Stimulated activated naive CD4-positive, alpha-beta T cell treated with Interleukin-2 at 50 U/mL for 16 hours (primary cell): ENCODE measurements around the gene AQP6.

ENCODE experiments used
- DNase-seq: peaks from one replicate; lab custom pipeline; 2025; lab: John Stamatoyannopoulos, UW

AQP6 gene

GRCh38 chr12:49990273-49990672, 17.5 kb downstream of the AQP6 start:
- DNase-seq, result no peak

GRCh38 chr12:49998453-49998852, 25.7 kb downstream of the AQP6 start:
- no peak for DNase-seq

- no peak for DNase-seq
These were observed 30.8 kb downstream of the AQP6 start for GRCh38 chr12:50003595-50003994.

GRCh38 chr12:50004696-50005095, 31.9 kb downstream of the AQP6 start:
- no peak for DNase-seq

GRCh38 chr12:50005175-50005574, 32.4 kb downstream of the AQP6 start:
- DNase-seq, result no peak

GRCh38 chr12:50006280-50006679, 33.5 kb downstream of the AQP6 start:
- no peak for DNase-seq

- no peak for DNase-seq
These were observed 34.2 kb downstream of the AQP6 start for GRCh38 chr12:50006754-50007442.

- DNase-seq, result no peak
These were observed 40.8 kb downstream of the AQP6 start for GRCh38 chr12:50013361-50014147.

- DNase-seq, result no peak
These were observed 41.6 kb downstream of the AQP6 start for GRCh38 chr12:50014342-50014741.

- no peak for DNase-seq
These were observed 44.0 kb downstream of the AQP6 start for GRCh38 chr12:50016501-50017475.

GRCh38 chr12:50017641-50018040, 44.9 kb downstream of the AQP6 start:
- DNase-seq, result no peak

- no peak for DNase-seq
These were observed 45.4 kb downstream of the AQP6 start for GRCh38 chr12:50018154-50018553.

- no peak for DNase-seq
These were observed 46.2 kb downstream of the AQP6 start for GRCh38 chr12:50018968-50019367.

GRCh38 chr12:50019524-50019923, 46.8 kb downstream of the AQP6 start:
- DNase-seq, result no peak

- DNase-seq, result no peak
These were observed 48.3 kb downstream of the AQP6 start for GRCh38 chr12:50021031-50021430.

GRCh38 chr12:50022903-50023302, 50.2 kb downstream of the AQP6 start:
- no peak for DNase-seq

GRCh38 chr12:50024227-50024626, 51.5 kb downstream of the AQP6 start:
- no peak for DNase-seq

- no peak for DNase-seq
These were observed 52.0 kb downstream of the AQP6 start for GRCh38 chr12:50024805-50025186.

- DNase-seq, result peak; percentile 93
These were observed 52.7 kb downstream of the AQP6 start, which contains the start of gene RACGAP1 for GRCh38 chr12:50025187-50026059. RACGAP1 (minus strand) TSS chr12:50025494; CDS start chr12:50016715, 8,779 bp downstream.

GRCh38 chr12:50026691-50027090, 53.9 kb downstream of the AQP6 start:
- no peak for DNase-seq
